AG20443 (cell line): ENCODE measurements around the gene FUS.
"Not testable (repeated sequence)": the region's sequence is repeated elsewhere in the genome, so short reads cannot be mapped to it uniquely, and the experiment has no call there.

Experiments used
- DNase-seq: peaks from one replicate; pipeline ENCODE4 v3.0.0; 2012; ENCODE audit warnings: low spot score, mixed read lengths

FUS gene

GRCh38 chr16:31186930-31187807, 7.2 kb downstream of the FUS start:
- DNase-seq = no peak

- no peak for DNase-seq
These were observed 7.9 kb downstream of the FUS start for GRCh38 chr16:31187808-31188189.

- no peak for DNase-seq
These were observed 8.8 kb downstream of the FUS start for GRCh38 chr16:31188450-31189411.

- DNase-seq = no peak
These were observed 9.5 kb downstream of the FUS start for GRCh38 chr16:31189412-31189778.

GRCh38 chr16:31190061-31190460, 10.1 kb downstream of the FUS start:
- DNase-seq = no peak

GRCh38 chr16:31190818-31191444, 11.0 kb downstream of the FUS start:
- DNase-seq = no peak

- DNase-seq = no peak
These were observed 11.9 kb downstream of the FUS start for GRCh38 chr16:31191697-31192428.

- no peak for DNase-seq
These were observed 13.1 kb downstream of the FUS start for GRCh38 chr16:31192856-31193642.

- no peak for DNase-seq
These were observed 13.9 kb downstream of the FUS start for GRCh38 chr16:31193874-31194273.

- no peak for DNase-seq
These were observed 15.0 kb downstream of the FUS start for GRCh38 chr16:31194898-31195297.

- not testable (repeated sequence) for DNase-seq
These were observed 15.9 kb downstream of the FUS start for GRCh38 chr16:31195861-31196260.

GRCh38 chr16:31196324-31197088, 16.6 kb downstream of the FUS start:
- DNase-seq = no peak

- DNase-seq = no peak
These were observed 18.4 kb downstream of the FUS start for GRCh38 chr16:31198207-31198882.

GRCh38 chr16:31199430-31200041, 19.6 kb downstream of the FUS start:
- DNase-seq = no peak

- not testable (repeated sequence) for DNase-seq
These were observed 20.2 kb downstream of the FUS start for GRCh38 chr16:31200111-31200510.

GRCh38 chr16:31200821-31201568, 21.1 kb downstream of the FUS start:
- DNase-seq = no peak

- DNase-seq = peak; percentile 51
These were observed 21.9 kb downstream of the FUS start for GRCh38 chr16:31201582-31202413.
